Vagina (tissue), 2 donors: ENCODE measurements around the gene ARMC5.

ENCODE experiments used
- POLR2A ChIP-seq, 2 donors: fragments of 450-650 bp; IDR thresholded peaks; one replicate each; pipeline ENCODE4 v1.6.1; 2017; ENCODE audit warnings: antibody characterized with exemption in 2 of 2, mild to moderate bottlenecking in 2 of 2, moderate library complexity in 2 of 2
- POLR2AphosphoS5 ChIP-seq, 2 donors: sonication (generic); formaldehyde crosslinking; IDR thresholded peaks; one replicate each; pipeline ENCODE4 v1.9.0; 2017; ENCODE audit warnings: antibody characterized with exemption in 2 of 2, mild to moderate bottlenecking in 2 of 2, low read depth in 1 of 2; ENCODE audit not compliant: insufficient read depth in 1 of 2
- TF ChIP-seq, protein P1 (sequence below), 3 experiments: fragments of 450-650 bp in 2 of 3; fragments of 200-600 bp in 1 of 3; sonication (generic) in 1 of 3; IDR thresholded peaks; one replicate each; pipeline ENCODE4 v1.5.1; 2017 to 2019; ENCODE audit warnings: antibody characterized with exemption in 3 of 3, mild to moderate bottlenecking in 2 of 3, moderate library complexity in 2 of 3

- TF ChIP-seq, protein P1, sequence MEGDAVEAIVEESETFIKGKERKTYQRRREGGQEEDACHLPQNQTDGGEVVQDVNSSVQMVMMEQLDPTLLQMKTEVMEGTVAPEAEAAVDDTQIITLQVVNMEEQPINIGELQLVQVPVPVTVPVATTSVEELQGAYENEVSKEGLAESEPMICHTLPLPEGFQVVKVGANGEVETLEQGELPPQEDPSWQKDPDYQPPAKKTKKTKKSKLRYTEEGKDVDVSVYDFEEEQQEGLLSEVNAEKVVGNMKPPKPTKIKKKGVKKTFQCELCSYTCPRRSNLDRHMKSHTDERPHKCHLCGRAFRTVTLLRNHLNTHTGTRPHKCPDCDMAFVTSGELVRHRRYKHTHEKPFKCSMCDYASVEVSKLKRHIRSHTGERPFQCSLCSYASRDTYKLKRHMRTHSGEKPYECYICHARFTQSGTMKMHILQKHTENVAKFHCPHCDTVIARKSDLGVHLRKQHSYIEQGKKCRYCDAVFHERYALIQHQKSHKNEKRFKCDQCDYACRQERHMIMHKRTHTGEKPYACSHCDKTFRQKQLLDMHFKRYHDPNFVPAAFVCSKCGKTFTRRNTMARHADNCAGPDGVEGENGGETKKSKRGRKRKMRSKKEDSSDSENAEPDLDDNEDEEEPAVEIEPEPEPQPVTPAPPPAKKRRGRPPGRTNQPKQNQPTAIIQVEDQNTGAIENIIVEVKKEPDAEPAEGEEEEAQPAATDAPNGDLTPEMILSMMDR (IDR thresholded peaks at IDR 0.05) = no peak
- TF ChIP-seq POLR2A (IDR thresholded peaks at IDR 0.05) (no peak), POLR2AphosphoS5 (IDR thresholded peaks at IDR 0.05; ENCODE audit: insufficient read depth in 1 of 2, low read depth in 1 of 2) (no peak)
Measured at GRCh38 chr16:31491778-31492418, 32.6 kb downstream of the ARMC5 start.
